ENCODE measurements around the gene PKHD1. TPM values are rescaled to one million over a fixed set of nuclear protein-coding genes. Genes with fewer than 3 reads are reported as not detected.
"Not testable (repeated sequence)": the region's sequence is repeated elsewhere in the genome, so short reads cannot be mapped to it uniquely, and the experiment has no call there.

The PKHD1 gene
- total RNA-seq, 1 donor from 2014 or later, result 0.32 TPM

DNA sequence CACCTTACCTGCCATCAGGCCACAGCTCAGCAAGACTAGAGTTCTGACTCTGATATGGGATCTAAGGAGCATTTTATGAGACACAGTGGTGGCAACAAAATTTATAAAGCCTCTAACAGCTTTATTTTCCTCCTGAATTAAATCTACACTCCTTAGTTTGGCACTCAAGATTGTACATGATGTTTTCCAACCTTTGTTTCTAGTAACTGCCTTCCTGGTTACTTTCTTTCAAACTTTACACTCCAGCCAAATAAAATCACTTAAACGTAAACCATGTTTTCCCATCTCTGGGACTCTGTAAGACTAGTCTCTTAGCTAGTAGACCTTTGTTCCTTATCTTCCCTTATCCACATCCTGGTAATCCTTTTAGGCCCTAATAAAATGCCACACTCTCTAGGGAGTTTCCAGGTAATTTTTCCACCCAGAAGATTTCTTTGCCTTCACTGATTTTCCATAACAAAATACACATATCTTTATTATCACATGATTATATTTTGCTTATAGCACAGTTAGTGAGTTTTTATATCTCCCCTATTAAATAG lies 92.1 kb downstream of the PKHD1 start:
- no peak overlapping the region for H3K4me3 ChIP-seq
- H3K4me1 ChIP-seq, result no peaks in the 10 kb centered on the region
- no peaks in the 10 kb centered on the region for H3K27me3 ChIP-seq
- DNase-seq (no peak), ATAC-seq (no peak)
- H3K36me3 ChIP-seq, result no peaks in the 10 kb centered on the region
- TF ChIP-seq, protein P1, sequence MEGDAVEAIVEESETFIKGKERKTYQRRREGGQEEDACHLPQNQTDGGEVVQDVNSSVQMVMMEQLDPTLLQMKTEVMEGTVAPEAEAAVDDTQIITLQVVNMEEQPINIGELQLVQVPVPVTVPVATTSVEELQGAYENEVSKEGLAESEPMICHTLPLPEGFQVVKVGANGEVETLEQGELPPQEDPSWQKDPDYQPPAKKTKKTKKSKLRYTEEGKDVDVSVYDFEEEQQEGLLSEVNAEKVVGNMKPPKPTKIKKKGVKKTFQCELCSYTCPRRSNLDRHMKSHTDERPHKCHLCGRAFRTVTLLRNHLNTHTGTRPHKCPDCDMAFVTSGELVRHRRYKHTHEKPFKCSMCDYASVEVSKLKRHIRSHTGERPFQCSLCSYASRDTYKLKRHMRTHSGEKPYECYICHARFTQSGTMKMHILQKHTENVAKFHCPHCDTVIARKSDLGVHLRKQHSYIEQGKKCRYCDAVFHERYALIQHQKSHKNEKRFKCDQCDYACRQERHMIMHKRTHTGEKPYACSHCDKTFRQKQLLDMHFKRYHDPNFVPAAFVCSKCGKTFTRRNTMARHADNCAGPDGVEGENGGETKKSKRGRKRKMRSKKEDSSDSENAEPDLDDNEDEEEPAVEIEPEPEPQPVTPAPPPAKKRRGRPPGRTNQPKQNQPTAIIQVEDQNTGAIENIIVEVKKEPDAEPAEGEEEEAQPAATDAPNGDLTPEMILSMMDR (IDR thresholded peaks at IDR 0.05), result no peak
- no peak overlapping the region for H3K27ac ChIP-seq
- intact Hi-C loops (cut with DNase I), result no loop called here
- no peaks in the 10 kb centered on the region for H3K9me3 ChIP-seq

DNA sequence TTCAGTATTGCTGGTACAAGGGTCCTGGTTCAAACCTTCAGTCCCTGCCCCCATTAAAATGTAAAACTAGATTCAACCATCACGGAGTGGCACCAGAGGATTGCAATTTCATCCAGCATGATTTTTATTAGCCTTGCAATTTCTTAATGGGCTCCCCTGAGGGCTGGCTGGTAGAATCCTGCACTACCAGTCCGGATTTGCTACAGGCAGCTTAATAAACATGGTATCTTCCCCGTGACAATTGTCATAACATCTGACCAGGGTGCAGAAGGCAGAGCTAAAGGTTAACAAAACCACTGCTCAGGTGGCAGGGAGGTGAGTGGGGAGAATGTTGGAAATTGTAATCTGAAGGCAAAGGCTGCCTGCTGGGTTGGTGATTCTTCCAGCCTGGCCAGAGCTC lies 94.5 kb downstream of the PKHD1 start:
- DNase-seq (no peak), ATAC-seq (no peak)
- no peaks in the 10 kb centered on the region for H3K36me3 ChIP-seq
- no peaks in the 10 kb centered on the region for H3K27me3 ChIP-seq
- intact Hi-C loops (cut with DNase I), result no loop called here
- H3K9me3 ChIP-seq, result no peaks in the 10 kb centered on the region
- H3K4me1 ChIP-seq, result no peaks in the 10 kb centered on the region
- no peak overlapping the region for H3K27ac ChIP-seq
- TF ChIP-seq, protein P1 (IDR thresholded peaks at IDR 0.05), result no peak
- H3K4me3 ChIP-seq, result no peak overlapping the region

DNA sequence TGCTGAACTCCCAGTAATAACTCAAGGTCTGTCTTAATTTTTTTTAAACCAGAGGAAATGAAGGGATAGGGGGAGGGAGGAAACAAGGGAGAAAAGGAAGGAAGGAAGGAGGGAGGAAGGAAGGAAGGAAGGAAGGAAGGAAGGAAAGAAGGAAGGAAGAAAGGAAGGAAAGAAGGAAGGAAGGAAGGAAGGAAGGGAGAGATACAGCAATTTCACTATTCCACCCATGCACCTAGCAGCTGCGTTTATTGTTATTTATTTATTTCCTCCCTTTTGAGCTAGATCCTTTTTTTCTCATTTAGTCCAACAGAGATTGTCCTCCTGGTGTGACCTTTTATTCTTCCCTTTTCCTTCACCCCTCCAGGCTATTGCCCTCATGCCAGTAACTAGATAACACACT lies 97.6 kb downstream of the PKHD1 start:
- Histone ChIP-seq H3K36me3 (no peaks in the 10 kb centered on the region), H3K9me3 (no peaks in the 10 kb centered on the region), H3K4me3 (no peak overlapping the region), H3K27ac (no peak overlapping the region), H3K27me3 (no peaks in the 10 kb centered on the region), H3K4me1 (no peaks in the 10 kb centered on the region)
- DNase-seq (no peak), ATAC-seq (no peak)
- intact Hi-C loops (cut with DNase I), result no loop called here
- TF ChIP-seq, protein P1 (IDR thresholded peaks at IDR 0.05), result no peak

DNA sequence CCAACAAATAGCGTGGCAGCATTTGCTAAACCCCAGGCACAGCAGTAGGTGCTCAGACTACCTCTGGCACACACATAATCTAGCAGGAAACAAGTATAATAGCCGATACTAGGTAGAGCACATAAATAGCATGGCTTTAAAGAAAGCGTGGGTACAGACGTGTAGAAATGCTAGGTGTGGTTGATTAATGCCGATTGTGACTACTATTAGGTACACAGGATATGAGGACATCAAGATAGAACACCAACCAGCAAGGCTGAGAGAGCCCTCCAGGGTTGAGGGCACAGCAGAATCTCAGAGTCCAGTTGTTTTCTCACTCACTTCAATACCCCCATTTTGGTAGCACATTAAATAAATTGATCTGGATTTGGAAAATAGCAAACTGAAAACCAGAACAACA lies 100.5 kb downstream of the PKHD1 start:
- DNase-seq, result no peak
- Histone ChIP-seq H3K27ac (no peak overlapping the region), H3K9me3 (no peaks in the 10 kb centered on the region), H3K4me3 (no peak overlapping the region), H3K36me3 (no peaks in the 10 kb centered on the region), H3K27me3 (no peaks in the 10 kb centered on the region), H3K4me1 (no peaks in the 10 kb centered on the region)
- intact Hi-C loops (cut with DNase I), result no loop called here
- TF ChIP-seq, protein P1 (IDR thresholded peaks at IDR 0.05), result no peak
- ATAC-seq, result no peak

DNA sequence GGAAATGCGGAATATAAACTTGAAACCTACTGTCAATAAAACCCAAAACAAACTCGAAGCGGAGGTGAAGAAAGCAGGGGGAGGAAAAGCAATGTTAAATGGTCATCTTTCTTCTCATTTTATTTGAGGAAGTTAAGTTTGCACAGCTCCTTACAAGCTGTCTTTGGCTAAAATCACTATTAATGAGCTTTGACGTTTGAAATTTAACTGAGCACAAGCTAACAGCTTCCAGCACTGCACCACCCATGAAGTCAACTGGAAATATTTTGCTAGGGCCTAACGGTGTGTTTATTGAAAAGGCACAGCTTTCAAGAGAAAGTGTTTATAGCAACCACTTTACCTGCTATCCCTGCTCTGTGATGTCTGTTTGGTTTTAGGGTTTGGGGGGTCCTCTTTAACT lies 103.8 kb downstream of the PKHD1 start:
- no peak for ATAC-seq
- no peak overlapping the region for H3K4me3 ChIP-seq
- no peaks in the 10 kb centered on the region for H3K36me3 ChIP-seq
- TF ChIP-seq, protein P1 (IDR thresholded peaks at IDR 0.05), result no peak
- H3K9me3 ChIP-seq, result no peaks in the 10 kb centered on the region
- H3K27ac ChIP-seq, result no peak overlapping the region
- no peaks in the 10 kb centered on the region for H3K4me1 ChIP-seq
- H3K27me3 ChIP-seq, result no peaks in the 10 kb centered on the region
- intact Hi-C loops (cut with DNase I), result no loop called here
- DNase-seq, result no peak

DNA sequence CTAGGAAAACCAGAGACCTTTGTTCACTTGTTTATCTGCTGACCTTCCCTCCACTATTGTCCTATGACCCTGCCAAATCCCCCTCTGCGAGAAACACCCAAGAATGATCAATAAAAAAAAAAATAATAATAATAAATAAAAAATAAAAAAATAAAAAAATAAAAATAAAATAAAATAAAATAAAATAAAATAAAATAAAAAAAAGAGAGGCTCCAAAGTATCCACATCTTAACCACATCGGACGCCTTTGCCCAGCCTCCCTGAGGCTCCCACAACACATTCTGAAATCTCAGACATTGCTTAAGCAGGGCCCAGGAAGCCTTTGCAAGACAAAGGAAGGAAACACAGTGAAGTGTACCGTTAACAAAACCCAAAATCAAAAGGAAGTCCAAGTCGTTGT lies 104.7 kb downstream of the PKHD1 start:
- H3K4me3 ChIP-seq; ATAC-seq; intact Hi-C loops (cut with DNase I); DNase-seq; H3K9me3 ChIP-seq; H3K4me1 ChIP-seq; H3K27ac ChIP-seq; H3K27me3 ChIP-seq; H3K36me3 ChIP-seq: not testable (repeated sequence)
